PFSK-1 (cell line): ENCODE measurements around the gene MGAT2. TPM values are rescaled to one million over a fixed set of nuclear protein-coding genes. Genes with fewer than 3 reads are reported as not detected.

ENCODE experiments used
- FOXP2 ChIP-seq: optimal IDR thresholded peaks from 2 replicates; pipeline ENCODE3; 2011; ENCODE audit warnings: borderline replicate concordance, control low read depth, inconsistent platforms; ENCODE audit not compliant: insufficient read depth; ENCODE audit errors: extremely low read length, extremely low read depth
- POLR2AphosphoS5 ChIP-seq: IDR thresholded peaks from 2 replicates; pipeline ENCODE4 v1.6.1; 2012; ENCODE audit warnings: low read depth, mild to moderate bottlenecking, control low read depth, low read length, moderate library complexity
- REST ChIP-seq, 2 experiments: IDR thresholded peaks; 2 replicates each; pipeline versions ENCODE4 v1.6.1 to v1.8.0; 2011 to 2012; ENCODE audit warnings: low read depth in 2 of 2, low read length in 2 of 2, control low read depth in 1 of 2, inconsistent platforms in 1 of 2, mild to moderate bottlenecking in 1 of 2, moderate library complexity in 1 of 2; ENCODE audit not compliant: insufficient read depth in 1 of 2
- SIN3A ChIP-seq: IDR thresholded peaks from 2 replicates; pipeline ENCODE4 v1.6.1; 2012; ENCODE audit warnings: mild to moderate bottlenecking, low read length, moderate library complexity, borderline replicate concordance; ENCODE audit not compliant: insufficient read depth
- TAF1 ChIP-seq: IDR thresholded peaks from 2 replicates; pipeline ENCODE4 v1.6.1; 2012; ENCODE audit warnings: low read length, control low read depth, borderline replicate concordance; ENCODE audit not compliant: insufficient read depth
- polyA plus RNA-seq: library from polyadenylated mRNA; unstranded; fragments of >200 nt; gene quantifications from one replicate; pipeline ENCODE4 v1.2.1, GENCODE V29; 2012; ENCODE audit warnings: low read depth, missing spikeins; ENCODE audit not compliant: insufficient read length

Gene MGAT2
- polyA plus RNA-seq, result 13.1 TPM

GRCh38 chr14:49620182-49621113, at the start of gene MGAT2, which contains the start of gene RPL36AL:
MGAT2 (plus strand) TSS chr14:49620799; CDS start chr14:49621269, 470 bp downstream.
RPL36AL (minus strand) TSS chr14:49620626; CDS start chr14:49619104, 1,522 bp downstream.
- TF ChIP-seq SIN3A (0 out of 2 replicates have a peak, but pooled peaks have one; percentile 73), POLR2AphosphoS5 (peak; percentile 91), TAF1 (peak; percentile 92), FOXP2 (peak; percentile 58), REST (IDR thresholded peaks at IDR 0.05; ENCODE audit: insufficient read depth in 1 of 2, low read depth in 2 of 2, low read length in 2 of 2) (peak in 1 of 2 experiments; percentile 43; a peak in 1 of 4 replicates)

GRCh38 chr14:49574038-49574437, 46.6 kb upstream of the MGAT2 start:
- TF ChIP-seq FOXP2 (no peak), REST (IDR thresholded peaks at IDR 0.05; ENCODE audit: insufficient read depth in 1 of 2, low read depth in 2 of 2, low read length in 2 of 2) (no peak), TAF1 (no peak), SIN3A (no peak), POLR2AphosphoS5 (no peak)

GRCh38 chr14:49578141-49578540, 42.5 kb upstream of the MGAT2 start:
- TF ChIP-seq REST (IDR thresholded peaks at IDR 0.05; ENCODE audit: insufficient read depth in 1 of 2, low read depth in 2 of 2, low read length in 2 of 2) (no peak), FOXP2 (no peak), POLR2AphosphoS5 (no peak), SIN3A (no peak), TAF1 (no peak)

- no peak for TF ChIP-seq REST (IDR thresholded peaks at IDR 0.05; ENCODE audit: insufficient read depth in 1 of 2, low read depth in 2 of 2, low read length in 2 of 2)
- no peak for TF ChIP-seq SIN3A
- no peak for TF ChIP-seq POLR2AphosphoS5
- no peak for TF ChIP-seq FOXP2
- TF ChIP-seq TAF1, result no peak
These were observed 40.8 kb upstream of the MGAT2 start for GRCh38 chr14:49579841-49580240.
